GM18909 (cell line): Measurements from ENCODE around the gene KRT83.
"Not testable (repeated sequence)": the region's sequence is repeated elsewhere in the genome, so short reads cannot be mapped to it uniquely, and the experiment has no call there.

Experiments
- ATAC-seq: cut with Tn5 transposase; IDR thresholded peaks from one replicate; pipeline ENCODE4 v1.9.1; 2021; ENCODE audit warnings: mild to moderate bottlenecking; ENCODE audit not compliant: unreplicated experiment, poor library complexity

KRT83 gene

GRCh38 chr12:52290483-52291134 lies 30.6 kb downstream of the KRT83 start:
- not testable (repeated sequence) for ATAC-seq

- peak; percentile 86 for ATAC-seq
Observed at GRCh38 chr12:52287816-52288805, 33.1 kb downstream of the KRT83 start.

- ATAC-seq: not testable (repeated sequence)
Observed at GRCh38 chr12:52286857-52287785, 34.1 kb downstream of the KRT83 start.

- ATAC-seq: no peak
Observed at GRCh38 chr12:52285851-52286530, 35.2 kb downstream of the KRT83 start.

- no peak for ATAC-seq
Observed at GRCh38 chr12:52285172-52285745, 35.9 kb downstream of the KRT83 start.

- no peak for ATAC-seq
Observed at GRCh38 chr12:52284562-52285171, 36.5 kb downstream of the KRT83 start.

GRCh38 chr12:52280796-52281560 lies 40.2 kb downstream of the KRT83 start:
- no peak for ATAC-seq

GRCh38 chr12:52280319-52280795 lies 40.8 kb downstream of the KRT83 start:
- ATAC-seq: no peak

GRCh38 chr12:52279422-52280318 lies 41.5 kb downstream of the KRT83 start:
- no peak for ATAC-seq

- ATAC-seq: peak; percentile 81
Observed at GRCh38 chr12:52278575-52279421, 42.4 kb downstream of the KRT83 start.

- no peak for ATAC-seq
Observed at GRCh38 chr12:52277486-52278245, 43.5 kb downstream of the KRT83 start.

- ATAC-seq: no peak
Observed at GRCh38 chr12:52275686-52276085, 45.5 kb downstream of the KRT83 start.

GRCh38 chr12:52274521-52275120 lies 46.6 kb downstream of the KRT83 start, which contains the start of gene KRT86:
TSS of gene KRT86 (plus strand) at chr12:52274645. CDS start at chr12:52301917, 27,272 bp downstream.
- no peak for ATAC-seq

GRCh38 chr12:52271158-52271557 lies 50.0 kb downstream of the KRT83 start:
- no peak for ATAC-seq

GRCh38 chr12:52270541-52271070 lies 50.6 kb downstream of the KRT83 start:
- no peak for ATAC-seq
